Activated gamma-delta T cell treated with Interleukin-2 at 50 U/mL for 16 hours (primary cell): ENCODE data around the gene RHOH.

Experiments used
- DNase-seq: peaks from one replicate; pipeline ENCODE4 v3.0.0-alpha.2; 2020

The RHOH gene

DNA sequence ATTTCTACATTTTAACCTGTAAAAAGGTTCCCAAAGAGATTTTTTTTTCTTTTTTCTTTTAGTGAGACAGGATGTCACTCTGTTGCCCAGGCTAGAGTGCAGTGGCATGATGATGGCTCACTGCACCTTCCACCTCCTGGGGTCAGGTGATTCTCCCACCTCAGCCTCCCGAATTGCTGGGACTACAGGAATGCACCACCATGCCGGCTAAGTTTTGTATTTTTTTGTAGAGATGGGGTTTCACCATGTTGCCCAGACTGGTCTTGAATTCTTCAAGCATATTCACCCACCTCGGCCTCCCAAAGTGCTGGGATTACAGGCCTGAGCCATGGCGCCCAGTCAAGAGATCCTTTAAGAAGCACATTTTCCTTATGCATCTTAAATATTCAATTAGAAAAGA is 12.6 kb downstream of the RHOH start:
- no peak for DNase-seq

DNA sequence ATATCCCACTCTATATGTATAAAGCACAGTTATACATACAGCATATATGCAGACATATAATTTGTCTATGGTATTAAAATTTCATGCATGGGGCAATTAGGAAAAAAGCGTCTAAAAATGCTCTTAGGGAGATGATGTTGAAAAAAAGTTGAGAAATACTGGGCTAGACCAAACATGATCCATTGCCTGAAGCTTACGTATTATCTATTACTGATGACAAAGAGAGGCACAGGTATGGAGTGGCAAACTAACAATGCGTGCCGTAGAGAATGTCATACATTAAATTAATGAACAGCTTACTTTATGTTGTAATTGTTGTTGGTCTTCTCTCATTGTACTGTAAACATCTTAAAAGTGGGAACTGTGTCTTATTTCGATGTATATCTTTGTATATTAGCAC is 13.9 kb downstream of the RHOH start:
- DNase-seq = no peak

DNA sequence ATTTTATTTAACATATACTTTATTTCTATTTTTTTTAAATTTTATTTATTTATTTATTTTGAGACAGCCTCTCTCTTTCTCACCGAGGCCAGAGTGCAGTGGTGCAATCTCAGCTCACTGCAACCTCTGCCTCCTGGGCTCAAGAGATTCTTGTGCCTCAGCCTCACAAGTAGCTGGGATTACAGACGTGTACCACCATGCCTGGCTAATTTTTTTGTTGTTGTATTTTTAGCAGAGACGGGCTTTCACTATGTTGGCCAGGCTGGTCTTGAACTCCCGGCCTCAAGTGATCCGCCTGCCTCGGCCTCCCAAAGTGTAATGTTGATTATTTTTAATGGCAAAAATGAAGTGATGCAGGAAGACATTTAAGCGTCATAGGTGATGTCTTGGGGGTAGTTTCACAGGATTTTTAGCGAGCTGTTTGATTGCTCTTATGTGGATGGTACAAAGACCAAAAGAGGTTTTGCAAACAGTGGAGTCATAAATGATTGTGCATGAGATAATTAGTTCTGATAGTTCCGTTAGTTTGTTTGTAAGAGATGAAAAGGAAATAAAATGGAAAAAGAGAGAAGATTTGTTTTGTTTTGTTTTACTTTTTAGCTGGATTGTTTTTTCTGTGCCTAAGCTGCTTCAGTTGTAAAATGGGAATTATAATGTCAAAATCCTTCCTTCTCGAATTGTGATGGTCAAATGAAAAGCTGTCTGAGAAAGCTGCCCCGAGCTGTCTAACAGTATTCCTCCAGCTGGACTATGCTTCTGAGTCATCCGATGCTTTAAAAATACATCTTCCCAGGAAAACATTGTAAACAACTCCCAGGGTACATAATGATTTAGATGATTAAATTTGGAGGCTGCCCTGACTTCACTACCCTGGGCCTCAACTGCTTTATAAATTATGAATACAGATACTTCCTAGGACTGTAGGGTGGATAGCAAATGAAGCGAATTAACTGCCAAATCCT is 14.7 kb downstream of the RHOH start:
- no peak for DNase-seq

DNA sequence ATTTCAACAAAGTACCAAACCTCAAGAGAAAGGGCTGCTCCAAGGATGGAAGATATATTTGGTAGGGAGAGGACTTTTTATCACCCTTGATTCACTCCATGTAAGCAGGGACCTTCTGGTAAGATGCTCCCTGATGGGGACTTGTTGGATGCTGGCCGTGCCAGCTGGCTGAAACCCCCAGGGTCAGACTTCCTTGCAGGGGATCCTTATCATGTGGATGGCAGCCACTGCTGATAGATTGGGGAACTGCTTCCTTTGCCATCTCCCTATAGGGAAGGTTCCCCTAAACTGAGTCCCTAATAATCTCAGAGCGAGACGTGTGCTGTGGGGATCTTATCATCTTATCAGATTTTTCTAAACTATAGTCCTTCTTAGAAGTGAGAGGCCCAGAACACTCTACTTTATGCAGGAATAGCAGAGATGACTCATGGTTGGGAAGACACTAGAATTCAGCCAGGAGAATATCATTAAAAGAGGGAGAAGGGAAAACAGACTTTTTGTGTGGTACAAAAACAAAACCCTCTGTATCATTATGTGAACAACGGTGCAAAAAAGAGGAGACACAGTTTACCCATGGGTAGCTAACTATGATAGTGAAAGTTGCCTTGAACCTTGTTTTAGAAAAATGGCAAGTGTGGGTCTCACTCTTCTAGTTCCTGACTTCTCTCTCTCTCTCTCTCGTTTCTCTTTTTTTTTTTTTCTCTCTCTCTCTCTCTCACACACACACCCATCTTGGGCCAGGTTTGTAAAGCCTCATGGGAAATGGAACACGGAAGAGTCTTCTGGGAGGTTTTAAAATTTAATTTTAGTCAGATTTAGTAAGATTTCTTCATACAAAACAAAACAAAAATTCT is 16.1 kb downstream of the RHOH start:
- DNase-seq = no peak

DNA sequence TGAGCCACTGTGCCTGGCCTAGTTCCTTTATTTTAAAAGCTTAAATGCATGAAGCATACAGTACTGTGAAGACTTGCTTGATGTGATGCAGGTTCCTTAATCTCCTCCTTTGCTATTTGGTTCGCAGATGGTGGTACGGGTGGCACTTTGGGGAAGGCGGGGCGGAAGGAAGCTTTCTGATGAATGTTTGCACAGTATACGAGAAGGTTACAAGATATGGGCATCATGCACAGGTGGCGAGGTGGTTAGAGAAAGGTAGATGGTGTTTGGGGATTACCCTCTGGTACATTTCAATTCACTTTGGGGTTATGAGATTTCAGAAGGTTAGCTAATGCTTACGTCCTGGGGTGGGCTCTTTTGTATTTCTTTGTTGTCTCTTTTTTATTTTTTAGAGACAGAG is 17.2 kb downstream of the RHOH start:
- DNase-seq = peak; percentile 51

DNA sequence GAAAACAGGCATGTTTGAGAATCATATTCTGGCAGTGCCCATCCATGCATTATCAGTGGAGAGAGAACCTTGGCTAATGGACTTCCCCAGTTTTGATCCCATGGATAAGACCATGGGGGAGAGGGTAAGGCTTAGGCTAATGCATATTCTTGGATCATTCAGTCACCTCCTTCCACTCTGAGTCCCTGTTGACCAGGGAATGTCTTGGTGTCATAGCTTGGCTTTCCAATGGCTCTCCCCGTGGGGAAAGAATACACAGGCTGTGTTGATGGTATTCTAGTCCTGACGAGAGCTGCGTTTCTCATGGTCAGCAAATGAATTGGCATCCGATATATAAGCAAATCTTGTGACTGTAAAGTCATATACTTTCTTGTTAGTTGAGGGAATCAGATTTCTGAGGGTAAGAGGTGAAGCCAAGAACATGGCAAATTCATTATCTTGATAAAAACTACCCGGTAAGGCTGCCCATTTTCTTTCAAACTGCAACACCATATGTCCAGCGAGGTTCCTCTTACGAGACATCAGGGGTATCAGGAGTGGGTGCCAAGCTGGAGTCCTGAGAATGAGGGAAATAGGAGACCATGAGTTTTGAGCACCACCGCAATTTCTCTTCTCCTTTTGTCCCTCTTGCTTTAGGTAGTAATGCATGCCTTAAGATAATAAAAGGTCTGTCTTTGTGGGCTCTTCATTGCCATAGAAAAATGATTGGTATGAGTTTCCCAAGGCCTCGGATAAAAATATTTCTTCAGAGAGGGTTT is 18.0 kb downstream of the RHOH start:
- no peak for DNase-seq

DNA sequence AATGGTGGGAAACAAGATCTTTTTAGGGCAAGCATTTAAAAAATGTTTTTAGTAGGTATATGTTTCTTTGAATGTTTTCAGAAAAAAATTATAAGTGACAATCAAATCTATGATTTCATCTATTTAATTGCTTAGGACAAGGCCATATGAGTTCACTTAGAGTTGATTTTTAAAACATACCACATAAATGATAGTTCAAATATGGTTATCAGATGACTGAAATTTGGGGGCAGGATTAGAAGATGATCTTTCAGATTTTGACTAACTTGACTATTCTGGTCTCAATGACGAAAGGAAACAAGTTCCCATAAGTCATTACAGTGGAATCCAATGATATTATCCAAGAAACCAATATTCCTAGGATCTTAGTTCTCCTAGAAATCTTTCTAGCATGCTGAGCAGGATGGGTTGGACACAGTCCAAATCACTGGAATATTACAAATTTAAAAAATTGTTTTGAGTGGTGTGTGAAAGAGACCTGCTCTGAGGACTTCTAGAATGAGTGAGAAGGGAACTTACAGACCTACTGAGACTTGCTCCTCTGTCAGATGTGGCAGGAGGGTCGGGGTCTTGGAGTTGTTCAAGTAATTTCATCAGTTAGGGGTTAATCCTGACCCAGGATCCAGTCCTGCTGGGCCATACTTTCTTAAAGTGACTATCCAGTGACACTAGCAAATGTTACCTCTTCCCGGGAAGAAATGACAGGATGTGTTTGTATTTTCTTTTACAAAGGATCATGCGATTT is 20.0 kb downstream of the RHOH start:
- DNase-seq = no peak

DNA sequence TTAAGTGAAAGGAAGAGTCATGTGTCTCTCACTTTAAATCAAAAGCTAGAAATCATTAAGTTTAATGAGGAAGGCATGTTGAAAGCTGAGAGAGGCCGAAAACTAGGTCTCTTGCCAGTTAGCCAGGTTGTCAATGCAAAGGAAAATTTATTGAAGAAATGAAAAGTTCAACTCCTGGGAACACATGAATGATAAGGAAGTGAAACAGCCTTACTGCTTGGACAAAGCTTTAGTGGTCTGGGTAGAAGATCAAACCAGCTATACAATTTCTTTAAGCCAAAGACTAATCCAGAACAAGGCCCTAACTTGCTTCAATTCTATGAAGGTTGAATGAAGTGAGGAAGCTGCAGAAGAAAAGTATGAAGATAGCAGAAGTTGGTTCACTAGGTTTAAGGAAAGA is 24.9 kb downstream of the RHOH start:
- DNase-seq = no peak

DNA sequence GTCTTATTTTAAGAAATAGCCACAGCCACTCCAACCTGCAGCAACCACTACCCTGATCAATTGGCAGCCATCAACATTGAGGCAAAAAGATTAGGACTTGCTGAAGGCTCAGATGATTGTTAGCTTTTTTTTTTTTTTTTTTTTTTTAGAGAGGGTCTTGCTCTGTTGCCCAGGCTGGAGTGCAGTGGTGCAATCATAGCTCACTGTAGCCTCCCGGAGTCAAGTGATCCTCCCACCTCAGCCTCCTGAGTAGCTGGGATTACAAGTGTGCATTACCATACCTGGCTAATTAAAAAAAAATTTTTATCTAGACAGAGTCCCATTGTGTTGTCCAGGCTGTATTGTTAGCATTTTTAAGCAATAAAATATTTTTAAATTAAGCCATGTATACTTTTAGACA is 26.5 kb downstream of the RHOH start:
- DNase-seq = no peak

DNA sequence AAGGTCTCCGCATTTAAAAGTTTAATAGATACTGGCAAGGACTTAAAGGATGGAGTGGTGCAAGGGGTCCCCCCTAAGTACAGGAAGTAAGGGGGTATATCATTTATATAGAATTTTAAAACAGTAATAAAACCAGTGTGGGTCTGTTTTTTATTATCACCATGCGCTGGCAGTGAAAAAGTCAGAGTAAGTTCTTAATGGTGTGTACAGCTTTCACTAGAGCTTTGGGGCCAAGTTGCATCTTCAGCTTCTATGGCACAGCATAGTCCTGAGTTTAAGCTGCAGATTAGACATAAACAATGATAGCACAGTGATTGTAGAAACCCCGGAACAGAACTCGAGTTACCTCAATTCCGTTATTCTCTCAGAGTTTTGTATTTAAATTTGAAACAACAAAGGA is 27.6 kb downstream of the RHOH start:
- no peak for DNase-seq

DNA sequence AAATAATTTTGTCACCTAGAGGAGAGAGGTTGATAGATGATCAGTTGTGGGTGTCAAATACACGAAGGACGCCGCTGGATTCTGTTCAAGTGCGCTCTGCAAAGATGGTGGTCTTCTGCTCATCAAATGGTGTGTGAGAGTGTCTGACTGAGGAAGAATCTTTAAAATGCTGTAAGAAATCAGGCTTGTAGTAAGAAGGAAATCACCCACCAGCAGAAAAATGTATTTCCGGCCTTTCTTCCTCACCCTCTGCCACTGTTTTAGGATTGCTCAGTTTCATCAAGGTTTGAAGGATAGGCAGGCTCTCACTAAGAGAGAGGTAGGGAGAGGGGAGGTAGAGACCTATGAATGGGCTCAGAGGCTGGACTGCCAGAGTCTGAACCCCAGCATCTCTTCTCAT is 28.7 kb downstream of the RHOH start:
- DNase-seq = no peak

DNA sequence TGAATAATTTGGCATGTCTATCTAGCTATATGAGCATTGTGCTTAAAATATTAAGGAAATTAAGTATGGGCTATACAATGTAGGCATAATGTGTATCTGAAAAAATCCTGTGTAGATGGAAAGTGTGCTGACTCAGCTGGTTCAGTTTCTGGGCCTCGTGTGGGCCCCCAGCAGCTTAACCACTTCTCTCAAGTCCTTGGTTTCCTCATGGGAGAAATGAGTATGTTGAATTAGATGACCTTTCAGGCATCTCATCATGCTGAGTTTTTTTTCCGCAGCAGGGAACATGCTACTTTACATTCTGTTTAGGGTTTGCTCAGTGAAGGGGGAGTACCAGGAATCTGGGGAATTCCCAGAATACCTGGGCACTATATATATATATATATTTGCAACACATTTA is 30.5 kb downstream of the RHOH start:
- no peak for DNase-seq

DNA sequence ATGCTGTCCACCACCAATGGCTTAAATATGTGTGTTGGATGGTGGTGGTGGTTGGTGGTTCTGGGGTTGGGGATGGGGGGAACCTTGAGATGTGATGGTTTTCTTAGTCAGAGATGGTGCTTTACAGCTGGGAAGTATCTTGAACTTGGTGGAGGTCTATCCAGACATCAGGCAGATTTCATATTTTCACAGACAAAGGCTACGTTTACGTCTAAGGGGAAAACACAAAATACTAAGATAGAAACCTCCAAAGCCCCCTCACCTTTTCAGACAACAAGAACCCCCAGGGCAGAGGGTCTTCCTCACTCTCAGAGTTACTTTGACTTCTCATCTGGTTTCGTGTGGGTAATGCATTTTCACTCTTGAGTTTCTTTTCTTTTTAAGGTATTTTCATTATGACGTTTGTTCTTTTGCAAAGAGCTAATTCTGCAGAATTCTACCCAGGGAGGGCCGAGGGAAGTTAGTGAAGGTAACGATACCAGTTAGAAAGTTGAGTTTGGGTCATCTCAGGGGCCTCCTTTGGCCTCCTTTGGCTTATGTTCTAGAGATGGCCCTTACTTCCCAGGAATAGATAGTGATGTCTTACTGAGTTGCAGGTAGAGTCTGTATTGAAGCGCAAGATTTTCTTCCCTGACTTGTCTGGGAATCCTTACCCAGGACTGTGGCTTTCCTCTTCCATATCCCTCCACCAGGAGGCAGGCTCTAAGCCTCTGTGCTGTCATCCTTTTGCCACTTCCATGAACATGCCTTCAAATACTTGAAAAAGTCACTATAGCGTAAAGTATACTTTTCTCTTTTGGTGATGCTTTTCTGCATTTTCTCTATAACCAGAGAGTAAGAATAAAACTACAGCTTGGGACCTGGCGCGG is 31.9 kb downstream of the RHOH start:
- DNase-seq = no peak

DNA sequence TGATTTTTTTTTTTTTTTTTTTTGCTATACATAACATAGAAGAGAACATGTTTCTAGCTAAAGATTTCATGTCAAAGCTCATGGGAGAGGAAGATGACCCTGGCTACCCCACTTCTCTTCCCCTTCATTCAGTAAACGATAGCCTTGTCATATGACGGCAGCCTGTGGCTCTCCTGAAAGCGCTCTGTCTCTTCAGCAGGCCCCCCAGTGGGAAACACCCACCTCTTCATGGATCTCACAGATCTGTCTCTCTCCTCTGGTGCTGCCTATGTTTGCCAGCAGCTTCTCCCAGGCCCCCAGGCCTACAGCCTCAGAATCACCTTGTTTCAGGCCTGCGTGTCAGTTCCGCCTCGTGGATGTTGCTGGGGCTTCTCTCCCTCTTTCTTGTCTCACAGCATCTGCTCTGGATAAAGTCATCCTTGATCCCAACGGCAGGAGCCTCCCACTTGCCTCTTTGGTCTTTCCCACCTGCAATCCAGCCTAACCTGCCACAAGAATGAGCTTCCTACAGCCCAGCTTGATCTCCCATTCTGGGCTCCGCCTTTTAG is 34.6 kb downstream of the RHOH start:
- DNase-seq = no peak

DNA sequence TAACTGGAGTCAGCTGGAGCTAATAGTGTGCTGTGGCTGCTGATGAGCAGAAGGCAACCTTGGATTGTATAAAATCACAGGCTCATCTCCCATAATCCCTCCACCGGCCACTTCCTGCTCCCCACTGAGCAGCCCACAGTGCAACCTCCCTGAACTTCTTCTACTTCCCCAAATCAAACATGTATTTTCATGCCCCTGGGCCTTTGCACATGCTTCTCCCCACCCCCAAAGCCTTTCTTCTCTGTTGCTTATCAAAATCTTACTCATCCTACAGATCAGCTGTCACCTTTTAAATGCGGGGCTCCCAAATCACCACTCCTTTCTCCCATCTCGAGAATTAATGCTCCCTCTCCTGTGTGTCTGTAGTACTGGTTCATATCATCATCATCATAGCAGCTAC is 35.8 kb downstream of the RHOH start:
- DNase-seq = no peak

DNA sequence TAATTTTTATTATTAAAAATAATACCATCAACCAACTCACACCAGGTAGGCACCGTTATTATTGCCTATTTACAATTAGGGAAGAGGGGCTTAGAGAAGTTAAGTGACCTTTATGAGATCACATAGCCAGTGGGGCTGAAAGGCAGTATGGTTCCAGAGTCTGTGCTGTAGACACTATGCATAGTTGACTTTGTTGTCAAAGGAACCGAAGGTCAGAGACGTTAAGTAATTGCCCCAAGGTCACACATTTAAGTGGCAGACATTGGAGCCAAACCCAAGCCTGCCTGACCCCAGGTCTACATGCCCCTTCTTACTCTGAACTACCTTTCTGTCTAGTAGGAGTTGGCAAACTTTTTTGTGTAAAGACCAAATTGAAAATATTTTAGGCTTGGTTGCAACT is 36.4 kb downstream of the RHOH start:
- no peak for DNase-seq

DNA sequence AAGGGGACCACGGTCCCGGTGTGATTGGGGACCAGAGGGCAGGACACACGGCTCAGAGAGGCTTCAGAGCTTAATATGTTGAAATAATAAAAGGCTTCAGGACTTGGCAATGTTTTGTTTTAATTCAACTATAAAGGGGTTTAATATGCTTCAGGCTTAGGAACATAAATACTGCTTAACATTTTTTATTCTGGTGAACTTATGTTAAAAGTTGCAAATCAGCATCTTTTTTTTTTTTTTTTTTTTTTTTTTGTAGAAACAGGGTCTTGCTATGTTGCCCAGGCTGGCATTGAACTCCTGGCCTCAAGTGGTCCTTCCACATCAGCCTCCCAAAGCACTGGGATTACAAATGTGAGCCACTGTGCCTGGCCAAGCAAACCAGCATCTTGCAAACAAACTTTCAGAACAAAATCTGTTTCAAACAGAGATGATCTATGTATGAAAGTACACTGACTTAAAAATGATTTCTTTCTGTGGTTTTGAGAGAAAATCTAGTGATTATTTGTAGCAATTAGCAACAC is 37.7 kb downstream of the RHOH start:
- no peak for DNase-seq

DNA sequence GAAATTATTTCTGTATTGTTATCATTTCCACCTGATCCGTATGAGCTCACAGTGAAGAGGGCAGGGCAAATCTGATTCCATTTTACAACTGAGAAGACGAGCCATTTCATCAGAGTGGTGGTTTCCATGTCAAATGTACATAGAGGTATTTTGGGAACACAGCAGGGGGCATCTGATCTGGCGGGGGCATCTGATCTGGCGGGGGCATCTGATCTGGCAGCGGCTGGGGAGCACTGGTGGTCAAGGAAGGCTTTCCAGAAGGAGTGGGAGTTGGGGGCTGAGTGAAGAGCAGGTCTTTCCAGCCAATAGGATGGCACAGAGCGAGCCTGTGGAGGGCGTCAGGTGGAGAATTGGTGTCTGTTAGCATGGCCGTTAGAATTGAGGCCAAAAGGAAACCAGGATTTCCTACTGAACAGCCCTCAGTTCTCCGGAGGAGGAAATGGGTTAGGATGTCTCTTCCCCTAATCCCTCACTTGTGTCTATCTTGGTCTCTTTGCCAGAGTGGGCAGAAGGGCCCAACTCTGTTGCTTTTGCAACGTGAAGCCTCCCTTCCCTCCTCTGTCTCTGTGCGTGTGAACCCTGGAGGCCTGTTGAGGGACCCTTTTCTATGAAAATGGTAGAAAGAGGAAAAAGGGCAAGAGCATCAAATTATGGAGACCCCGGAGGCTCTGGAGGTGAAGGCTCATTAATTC is 41.3 kb downstream of the RHOH start:
- DNase-seq = no peak

DNA sequence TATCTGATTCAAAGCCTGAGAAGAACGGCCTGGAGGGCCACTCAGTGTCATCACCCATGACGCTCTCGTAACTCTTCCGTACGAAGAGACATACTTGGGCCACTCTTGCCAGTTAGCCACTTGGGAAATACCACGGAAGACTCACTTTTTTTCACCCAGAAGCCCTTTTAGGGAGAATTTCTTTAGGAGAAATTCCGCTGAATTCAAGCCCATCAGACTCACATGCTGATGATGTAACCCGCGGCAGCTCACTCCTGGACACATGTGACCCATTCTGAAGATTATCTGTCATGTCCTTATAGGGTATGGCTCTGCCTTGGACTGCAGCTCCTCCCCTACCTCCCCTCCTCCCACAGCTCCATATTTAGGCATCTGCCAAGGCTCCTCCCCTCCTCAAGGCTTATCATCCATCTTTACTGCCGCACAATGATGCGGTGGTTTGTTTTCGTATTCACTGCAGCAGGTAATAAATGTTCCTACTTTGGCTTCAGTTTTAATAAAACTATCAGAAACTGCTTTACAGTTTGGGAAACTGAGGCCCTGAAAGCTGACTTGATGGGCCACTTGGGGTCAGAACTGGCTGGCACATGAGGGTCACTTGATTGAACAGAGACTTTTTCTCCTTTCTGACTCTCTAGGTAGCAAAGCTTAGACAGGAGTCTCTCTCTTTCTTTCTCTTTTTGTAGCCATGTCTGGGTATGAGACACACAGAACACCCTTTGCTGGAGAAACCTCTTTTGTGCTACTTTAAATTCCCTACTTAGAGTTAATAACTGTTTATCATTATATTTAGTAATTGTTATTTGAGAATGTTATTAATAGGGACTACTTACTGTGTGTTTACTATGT is 42.1 kb downstream of the RHOH start:
- DNase-seq = peak; percentile 70
